AG04449 (cell line): Measurements from ENCODE around the gene UBE4A.

Source experiments
- CTCF ChIA-PET: fragments of 350-600 bp; formaldehyde crosslinking; extraction: SDS; loops from one replicate; lab custom pipeline; 2021; ENCODE audit warnings: antibody characterized with exemption; lab: Yijun Ruan, JAX
- POLR2A ChIA-PET: fragments of 400-600, 350-600 bp; formaldehyde crosslinking; extraction: SDS; loops from one replicate; lab custom pipeline; 2020; ENCODE audit warnings: antibody characterized with exemption, inconsistent platforms; lab: Yijun Ruan, JAX
- DNase-seq: peaks from one replicate; pipeline ENCODE4 v3.0.0-alpha.2; 2010; ENCODE audit warnings: low read depth, low spot score
- H3K4me3 ChIP-seq: 2 replicates; pipeline ENCODE4 v1.5.1; 2011; ENCODE audit warnings: low read depth, mild to moderate bottlenecking, control low read depth, low read length
- CTCF ChIP-seq: IDR thresholded peaks from one replicate; pipeline ENCODE4 v1.5.1; 2011; ENCODE audit warnings: mild to moderate bottlenecking, moderate library complexity, low read length, control low read depth, inconsistent platforms; ENCODE audit not compliant: insufficient read depth; ENCODE audit errors: missing control alignments

Gene UBE4A

GRCh38 chr11:118373263-118373662, 13.9 kb downstream of the UBE4A start:
- H3K4me3 ChIP-seq = no peak overlapping the region
- no peak for TF ChIP-seq CTCF
- POLR2A ChIA-PET = no interaction called here
- no peak for DNase-seq
- CTCF ChIA-PET = interaction anchor here (1.1 to 1.4 kb wide), 2 partner anchors 19 to 27 kb away, joined by 3 to 4 read pairs; no protein-coding TSS in a partner anchor

- CTCF ChIA-PET = interaction anchor here (1.1 to 2.7 kb wide), 3 partner anchors 18 to 114 kb away, joined by 3 to 7 read pairs (median 4); no protein-coding TSS in a partner anchor
- DNase-seq = no peak
- no peak overlapping the region for H3K4me3 ChIP-seq
- POLR2A ChIA-PET = no interaction called here
- no peak for TF ChIP-seq CTCF
These were observed 14.5 kb downstream of the UBE4A start for GRCh38 chr11:118373871-118374270.

- no peak for DNase-seq
- TF ChIP-seq CTCF = no peak
- ChIA-PET POLR2A (no interaction called here), CTCF (interaction anchor here (1.2 to 2.7 kb wide), 2 partner anchors 12 to 114 kb away, joined by 5 to 7 read pairs; no protein-coding TSS in a partner anchor)
- no peak overlapping the region for H3K4me3 ChIP-seq
These were observed 15.3 kb downstream of the UBE4A start for GRCh38 chr11:118374729-118375128.

- DNase-seq = no peak
- no peak for TF ChIP-seq CTCF
- no peak overlapping the region for H3K4me3 ChIP-seq
- ChIA-PET CTCF (interaction anchor here (1.2 to 2.7 kb wide), 4 partner anchors 14 to 178 kb away, joined by 3 to 7 read pairs (median 5); no protein-coding TSS in a partner anchor), POLR2A (no interaction called here)
These were observed 16.6 kb downstream of the UBE4A start for GRCh38 chr11:118375978-118376377.

- no peak for DNase-seq
- TF ChIP-seq CTCF = no peak
- CTCF ChIA-PET = interaction anchor here (0.9 to 1.6 kb wide), 6 partner anchors 9 to 181 kb away, joined by 3 to 4 read pairs (median 3); no protein-coding TSS in a partner anchor
- POLR2A ChIA-PET = no interaction called here
- H3K4me3 ChIP-seq = no peak overlapping the region
These were observed 20.1 kb downstream of the UBE4A start for GRCh38 chr11:118379497-118379896.

GRCh38 chr11:118380571-118380970, 21.2 kb downstream of the UBE4A start:
- TF ChIP-seq CTCF = no peak
- CTCF ChIA-PET = interaction anchor here (1.2 to 1.6 kb wide), 2 partner anchors 108 to 182 kb away, joined by 3 to 4 read pairs; no protein-coding TSS in a partner anchor
- POLR2A ChIA-PET = no interaction called here

More at GRCh38 chr11:118380571-118380970, 21.2 kb downstream of the UBE4A start:
- DNase-seq = no peak
- H3K4me3 ChIP-seq = no peak overlapping the region
